ENCODE measurements around the gene CYTH1.

DNA sequence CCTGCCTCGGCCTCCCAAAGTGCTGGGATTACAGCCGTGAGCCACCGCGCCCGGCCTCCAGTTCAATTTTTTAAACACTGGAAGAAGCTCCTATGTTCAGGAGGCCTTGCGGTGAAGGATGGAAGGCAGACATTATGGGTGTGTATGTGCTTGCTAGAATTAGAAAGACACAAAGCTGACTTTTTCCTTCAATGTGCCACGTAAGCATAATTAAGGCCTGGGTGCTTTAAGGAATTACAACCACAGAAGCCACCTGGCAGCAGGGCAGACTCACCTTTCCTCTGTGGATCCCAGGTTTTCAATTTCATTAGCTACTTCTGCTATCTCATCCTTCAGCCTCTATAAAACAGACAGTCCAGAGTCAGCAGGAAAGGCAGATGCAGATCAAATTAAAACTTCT, 74.2 kb downstream of the CYTH1 start:
- TF ChIP-seq CTCF (IDR thresholded peaks at IDR 0.05) (no peak), SIN3A (IDR thresholded peaks at IDR 0.05; ENCODE audit: borderline replicate concordance, insufficient read depth, low read depth, low read length) (no peak), POLR2AphosphoS5 (IDR thresholded peaks at IDR 0.05; ENCODE audit: low read depth, low read length) (no peak), TCF7L2 (IDR thresholded peaks at IDR 0.05; ENCODE audit: low read depth, low read length) (no peak)
- TF ChIP-seq, protein P1, sequence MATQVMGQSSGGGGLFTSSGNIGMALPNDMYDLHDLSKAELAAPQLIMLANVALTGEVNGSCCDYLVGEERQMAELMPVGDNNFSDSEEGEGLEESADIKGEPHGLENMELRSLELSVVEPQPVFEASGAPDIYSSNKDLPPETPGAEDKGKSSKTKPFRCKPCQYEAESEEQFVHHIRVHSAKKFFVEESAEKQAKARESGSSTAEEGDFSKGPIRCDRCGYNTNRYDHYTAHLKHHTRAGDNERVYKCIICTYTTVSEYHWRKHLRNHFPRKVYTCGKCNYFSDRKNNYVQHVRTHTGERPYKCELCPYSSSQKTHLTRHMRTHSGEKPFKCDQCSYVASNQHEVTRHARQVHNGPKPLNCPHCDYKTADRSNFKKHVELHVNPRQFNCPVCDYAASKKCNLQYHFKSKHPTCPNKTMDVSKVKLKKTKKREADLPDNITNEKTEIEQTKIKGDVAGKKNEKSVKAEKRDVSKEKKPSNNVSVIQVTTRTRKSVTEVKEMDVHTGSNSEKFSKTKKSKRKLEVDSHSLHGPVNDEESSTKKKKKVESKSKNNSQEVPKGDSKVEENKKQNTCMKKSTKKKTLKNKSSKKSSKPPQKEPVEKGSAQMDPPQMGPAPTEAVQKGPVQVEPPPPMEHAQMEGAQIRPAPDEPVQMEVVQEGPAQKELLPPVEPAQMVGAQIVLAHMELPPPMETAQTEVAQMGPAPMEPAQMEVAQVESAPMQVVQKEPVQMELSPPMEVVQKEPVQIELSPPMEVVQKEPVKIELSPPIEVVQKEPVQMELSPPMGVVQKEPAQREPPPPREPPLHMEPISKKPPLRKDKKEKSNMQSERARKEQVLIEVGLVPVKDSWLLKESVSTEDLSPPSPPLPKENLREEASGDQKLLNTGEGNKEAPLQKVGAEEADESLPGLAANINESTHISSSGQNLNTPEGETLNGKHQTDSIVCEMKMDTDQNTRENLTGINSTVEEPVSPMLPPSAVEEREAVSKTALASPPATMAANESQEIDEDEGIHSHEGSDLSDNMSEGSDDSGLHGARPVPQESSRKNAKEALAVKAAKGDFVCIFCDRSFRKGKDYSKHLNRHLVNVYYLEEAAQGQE (IDR thresholded peaks at IDR 0.05; ENCODE audit: insufficient read depth in 1 of 2, low read depth in 2 of 2, low read length in 1 of 2): no peak
